ENCODE results near the gene DGKA. TPM values are rescaled to one million over a fixed set of nuclear protein-coding genes. Genes with fewer than 3 reads are reported as not detected.
"Not testable (repeated sequence)": the region's sequence is repeated elsewhere in the genome, so short reads cannot be mapped to it uniquely, and the experiment has no call there.

Gene DGKA
- total RNA-seq, 1 donor from 2014 or later, result 70.1 TPM

- Mint-ChIP-seq H3K36me3 (ENCODE audit: unreplicated experiment) (peaks cover 21% of the 10 kb centered on the region), H3K27ac (ENCODE audit: unreplicated experiment) (peak overlapping the region; percentile 87), H3K27me3 (ENCODE audit: unreplicated experiment) (no peaks in the 10 kb centered on the region), H3K4me1 (ENCODE audit: unreplicated experiment) (peaks cover 18% of the 10 kb centered on the region), H3K9me3 (ENCODE audit: unreplicated experiment) (no peaks in the 10 kb centered on the region), H3K4me3 (ENCODE audit: unreplicated experiment) (peak overlapping the region; percentile 95)
- no peak for TF ChIP-seq CTCF (IDR thresholded peaks at IDR 0.05)
- no peak for DNase-seq (ENCODE audit: extremely low spot score, unreplicated experiment)
Measured at GRCh38 chr12:55997535-55997859, 66.5 kb downstream of the DGKA start.

- not testable (repeated sequence) for H3K9me3 Mint-ChIP-seq (ENCODE audit: unreplicated experiment); DNase-seq (ENCODE audit: extremely low spot score, unreplicated experiment); H3K4me3 Mint-ChIP-seq (ENCODE audit: unreplicated experiment); H3K27ac Mint-ChIP-seq (ENCODE audit: unreplicated experiment); H3K27me3 Mint-ChIP-seq (ENCODE audit: unreplicated experiment)
- H3K4me1 Mint-ChIP-seq (ENCODE audit: unreplicated experiment), result peaks cover 18% of the 10 kb centered on the region
- peaks cover 14% of the 10 kb centered on the region for H3K36me3 Mint-ChIP-seq (ENCODE audit: unreplicated experiment)
Measured at GRCh38 chr12:55999522-55999921, 68.6 kb downstream of the DGKA start.

GRCh38 chr12:55999999-56000540 is 69.1 kb downstream of the DGKA start:
- H3K27ac Mint-ChIP-seq (ENCODE audit: unreplicated experiment); DNase-seq (ENCODE audit: extremely low spot score, unreplicated experiment): not testable (repeated sequence)
- peaks cover 18% of the 10 kb centered on the region for H3K4me1 Mint-ChIP-seq (ENCODE audit: unreplicated experiment)

GRCh38 chr12:56001487-56002100 is 70.6 kb downstream of the DGKA start:
- no peaks in the 10 kb centered on the region for H3K9me3 Mint-ChIP-seq (ENCODE audit: unreplicated experiment)
- H3K4me3 Mint-ChIP-seq (ENCODE audit: unreplicated experiment), result no peak overlapping the region
- TF ChIP-seq CTCF (IDR thresholded peaks at IDR 0.05), result no peak
- H3K36me3 Mint-ChIP-seq (ENCODE audit: unreplicated experiment), result peaks cover 16% of the 10 kb centered on the region
- DNase-seq (ENCODE audit: extremely low spot score, unreplicated experiment), result no peak
- H3K27ac Mint-ChIP-seq (ENCODE audit: unreplicated experiment), result peak overlapping the region; percentile 48
- H3K27me3 Mint-ChIP-seq (ENCODE audit: unreplicated experiment), result no peaks in the 10 kb centered on the region
- peaks cover 11% of the 10 kb centered on the region for H3K4me1 Mint-ChIP-seq (ENCODE audit: unreplicated experiment)

More at GRCh38 chr12:55999999-56000540, 69.1 kb downstream of the DGKA start:
- H3K4me3 Mint-ChIP-seq (ENCODE audit: unreplicated experiment); H3K27me3 Mint-ChIP-seq (ENCODE audit: unreplicated experiment); H3K9me3 Mint-ChIP-seq (ENCODE audit: unreplicated experiment): not testable (repeated sequence)
- peaks cover 16% of the 10 kb centered on the region for H3K36me3 Mint-ChIP-seq (ENCODE audit: unreplicated experiment)

GRCh38 chr12:56003376-56003775 is 72.4 kb downstream of the DGKA start:
- H3K27me3 Mint-ChIP-seq (ENCODE audit: unreplicated experiment); DNase-seq (ENCODE audit: extremely low spot score, unreplicated experiment); H3K4me3 Mint-ChIP-seq (ENCODE audit: unreplicated experiment); H3K9me3 Mint-ChIP-seq (ENCODE audit: unreplicated experiment); H3K27ac Mint-ChIP-seq (ENCODE audit: unreplicated experiment): not testable (repeated sequence)
- Mint-ChIP-seq H3K36me3 (ENCODE audit: unreplicated experiment) (peaks cover 16% of the 10 kb centered on the region), H3K4me1 (ENCODE audit: unreplicated experiment) (peaks cover 14% of the 10 kb centered on the region)

Other genes starting within 250 kb of the DGKA start
- 5.1 and 5.7 TPM in 2 replicates for gene ITGA7, start 223.3 kb upstream of the DGKA start, total RNA-seq
- 99.4 and 103 TPM in 2 replicates for gene BLOC1S1, start 215.1 kb upstream of the DGKA start, total RNA-seq
- 4.1 and 5.9 TPM in 2 replicates for gene RDH5, start 210.8 kb upstream of the DGKA start, total RNA-seq
- 1,511 and 1,600 TPM in 2 replicates for gene CD63, start 202.2 kb upstream of the DGKA start, total RNA-seq
- gene GDF11, start 188.0 kb upstream of the DGKA start, total RNA-seq, result 11.6 and 14.0 TPM in 2 replicates
- 55.6 and 56.1 TPM in 2 replicates for gene SARNP, start 113.4 kb upstream of the DGKA start, total RNA-seq
- gene ORMDL2, start 113.1 kb upstream of the DGKA start, total RNA-seq, result 26.0 TPM in 2 replicates
- 44.3 and 46.8 TPM in 2 replicates for gene DNAJC14, start 101.6 kb upstream of the DGKA start, total RNA-seq
- 14.3 and 15.1 TPM in 2 replicates for gene MMP19, start 88.2 kb upstream of the DGKA start, total RNA-seq
- gene PYM1, start 3.3 kb upstream of the DGKA start, total RNA-seq, result 18.2 and 20.5 TPM in 2 replicates
- gene PMEL, start 34.9 kb downstream of the DGKA start, total RNA-seq, result 1.0 and 1.4 TPM in 2 replicates
- 27.3 and 29.6 TPM in 2 replicates for gene CDK2, start 35.7 kb downstream of the DGKA start, total RNA-seq
- 126 and 134 TPM in 2 replicates for gene RAB5B, start 42.9 kb downstream of the DGKA start, total RNA-seq
- 16.2 and 19.4 TPM in 2 replicates for gene SUOX, start 66.1 kb downstream of the DGKA start, total RNA-seq
- gene IKZF4, start 89.9 kb downstream of the DGKA start, total RNA-seq, result 8.2 and 10.6 TPM in 2 replicates
- 25.0 and 25.3 TPM in 2 replicates for gene RPS26, start 110.8 kb downstream of the DGKA start, total RNA-seq
- 0.97 and 1.2 TPM in 2 replicates for gene ERBB3, start 149.0 kb downstream of the DGKA start, total RNA-seq
- 85.9 and 87.9 TPM in 2 replicates for gene PA2G4, start 173.4 kb downstream of the DGKA start, total RNA-seq
- gene RPL41, start 185.5 kb downstream of the DGKA start, total RNA-seq, result 3,386 and 3,580 TPM in 2 replicates
- 10.5 and 11.8 TPM in 2 replicates for gene ZC3H10, start 187.1 kb downstream of the DGKA start, total RNA-seq
- gene ESYT1, start 197.1 kb downstream of the DGKA start, total RNA-seq, result 127 and 142 TPM in 2 replicates
- 123 and 139 TPM in 2 replicates for gene MYL6B, start 221.4 kb downstream of the DGKA start, total RNA-seq
- 1,490 and 1,549 TPM in 2 replicates for gene MYL6, start 227.2 kb downstream of the DGKA start, total RNA-seq

All from osteocyte (in vitro differentiated cells).